Measurements from ENCODE around the gene PTPN13.

DNA sequence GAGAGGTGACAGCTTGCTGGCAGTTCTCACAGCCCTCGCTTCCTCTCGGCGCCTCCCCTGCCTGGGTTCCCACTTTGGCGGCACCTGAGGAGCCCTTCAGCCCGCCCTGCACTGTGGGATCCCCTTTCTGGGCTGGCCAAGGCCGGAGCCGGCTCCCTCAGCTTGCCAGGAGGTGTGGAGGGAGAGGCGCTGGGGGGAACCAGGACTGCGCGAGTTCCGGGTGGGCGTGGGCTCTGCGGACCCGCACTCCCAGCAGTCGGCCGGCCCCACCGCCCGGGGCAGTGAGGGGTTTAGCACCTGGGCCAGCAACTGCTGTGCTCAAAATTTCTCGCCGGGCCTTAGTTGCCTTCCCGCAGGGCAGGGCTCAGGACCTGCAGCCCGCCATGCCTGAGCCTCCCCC, 47.0 kb upstream of the PTPN13 start:
- TF ChIP-seq TAF1 (IDR thresholded peaks at IDR 0.05; ENCODE audit: borderline replicate concordance, insufficient read depth, low read length) (no peak), POLR2AphosphoS5 (IDR thresholded peaks at IDR 0.05; ENCODE audit: low read depth, low read length) (no peak)
